K562 (cell line): ENCODE data around the gene NDOR1. TPM values are rescaled to one million over a fixed set of nuclear protein-coding genes. Genes with fewer than 3 reads are reported as not detected.

Source experiments
- CBX1 ChIP-seq: sonication (generic); IDR thresholded peaks from 2 replicates; pipeline ENCODE4 v1.6.1; 2016; ENCODE audit warnings: antibody characterized with exemption, low read depth, mild to moderate bottlenecking
- EHMT2 ChIP-seq: fragments of 450-650 bp; IDR thresholded peaks from 2 replicates; pipeline ENCODE4 v1.6.1; 2018; ENCODE audit warnings: antibody characterized with exemption
- ETS2 ChIP-seq: IDR thresholded peaks from 2 replicates; pipeline ENCODE4 v1.6.1; 2016; ENCODE audit warnings: borderline replicate concordance, missing genetic modification characterization, mild to moderate bottlenecking, moderate library complexity, missing compliant biosample characterization; ENCODE audit not compliant: poor library complexity, severe bottlenecking
- FOSL1 ChIP-seq: fragments of 200-800 bp; sonication (Bioruptor generic); conservative IDR thresholded peaks from 2 replicates; pipeline ENCODE4 v1.6.1; 2016; ENCODE audit warnings: missing genetic modification characterization, missing compliant biosample characterization
- HCFC1 ChIP-seq: IDR thresholded peaks from 2 replicates; pipeline ENCODE4 v1.6.1; 2012; ENCODE audit warnings: low read depth, low read length, improper control_type of control experiment
- HNRNPUL1 ChIP-seq: fragments of 200-400 bp; formaldehyde crosslinking; IDR thresholded peaks from 2 replicates; pipeline ENCODE4 v1.6.1; 2017; ENCODE audit warnings: low read length
- MGA ChIP-seq: fragments of 450-650 bp; IDR thresholded peaks from 2 replicates; pipeline ENCODE4 v1.6.1; 2016; ENCODE audit warnings: mild to moderate bottlenecking, moderate library complexity
- NKRF ChIP-seq: fragments of 450-650 bp; IDR thresholded peaks from 2 replicates; pipeline ENCODE4 v1.6.1; 2016; ENCODE audit warnings: borderline replicate concordance
- NUFIP1 ChIP-seq: fragments of 450-650 bp; IDR thresholded peaks from 2 replicates; pipeline ENCODE4 v1.6.1; 2018; ENCODE audit not compliant: partially characterized antibody
- RUNX1 ChIP-seq: sonication (generic); IDR thresholded peaks from 2 replicates; pipeline ENCODE4 v1.6.1; 2016; ENCODE audit warnings: antibody characterized with exemption, low read depth
- STAT5A ChIP-seq: IDR thresholded peaks from 2 replicates; pipeline ENCODE4 v1.6.1; 2012; ENCODE audit warnings: low read length, inconsistent platforms, borderline replicate concordance
- WHSC1 ChIP-seq: IDR thresholded peaks from one replicate; pipeline ENCODE4 v1.6.1; 2012; ENCODE audit warnings: low read length, control low read depth, inconsistent platforms
- ZC3H4 ChIP-seq: sonication (generic); formaldehyde crosslinking; IDR thresholded peaks from 2 replicates; pipeline ENCODE4 v1.9.0; 2021; ENCODE audit warnings: missing genetic modification reagents, borderline replicate concordance
- ZNF124 ChIP-seq: sonication (generic); formaldehyde crosslinking; IDR thresholded peaks from 2 replicates; pipeline ENCODE4 v1.8.1; 2022; ENCODE audit warnings: missing genetic modification reagents
- ZNF511 ChIP-seq: sonication (generic); formaldehyde crosslinking; IDR thresholded peaks from 2 replicates; pipeline ENCODE4 v1.8.0; 2022; ENCODE audit warnings: mild to moderate bottlenecking, missing genetic modification reagents
- ZNF75A ChIP-seq: fragments of 450-650 bp; formaldehyde crosslinking; IDR thresholded peaks from 2 replicates; pipeline ENCODE4 v1.4.0; 2020; ENCODE audit warnings: mild to moderate bottlenecking
- polyA plus RNA-seq, 8 experiments: library from polyadenylated mRNA; depleted of rRNA in 4 of 8; stranded (reverse) in 5 of 8; unstranded in 3 of 8; fragments of >200 nt; fragmentation: Nextera tagmentation in 2 of 8; fragmentation: Illumina TruSeq in 1 of 8; extraction: Ambion mirVana in 2 of 8; extraction: Trizol in 1 of 8; gene quantifications; 2 replicates each; pipeline versions ENCODE4 v1.2.1 to v1.2.3, GENCODE V29; 2011 to 2014; ENCODE audit warnings: inconsistent platforms in 1 of 8, missing spikeins in 1 of 8
- total RNA-seq, 7 experiments: library from RNA; depleted of rRNA in 6 of 7; stranded (reverse); fragments of >200 nt in 6 of 7; fragmentation: Illumina TruSeq in 2 of 7; extraction: Trizol in 2 of 7; gene quantifications; 2 replicates each; pipeline versions ENCODE4 v1.2.1 to v1.2.3, GENCODE V29; 2011 to 2021; ENCODE audit warnings: low replicate concordance in 1 of 7

NDOR1 gene
- total and polyA plus RNA-seq, 9 of the 15 experiments (the other 6 are each of a cell fraction or from before 2014, with no cell fraction given) = 0.06 to 36.9 (median 6.9) TPM

GRCh38 chr9:137240318-137240840, 34.9 kb downstream of the NDOR1 start (continued):
- TF ChIP-seq HCFC1 (0 out of 2 replicates have a peak, but pooled peaks have one; percentile 6), ETS2 (tag) (no peak), ZNF124 (CRISPR knock-in tag) (0 out of 2 replicates have a peak, but pooled peaks have one; percentile 53), NUFIP1 (no peak), STAT5A (no peak; the same call in 1 of the 2 replicates), RUNX1 (no peak), NKRF (peak; percentile 91), WHSC1 (no peak), EHMT2 (no peak), MGA (no peak), FOSL1 (tag) (no peak; the same call in 1 of the 2 replicates), ZNF511 (CRISPR knock-in tag) (peak; percentile 75), ZNF75A (no peak), CBX1 (peak; percentile 93; the same call in 1 of the 2 replicates), HNRNPUL1 (no peak), ZC3H4 (no peak)
